NCI-H1694 treated with DMSO at 0.1 percent for 48 hours (cell line): Measurements from ENCODE around the gene SERPINB11.
"Not testable (repeated sequence)": the region's sequence is repeated elsewhere in the genome, so short reads cannot be mapped to it uniquely, and the experiment has no call there.

Experiments used
- DNase-seq: peaks from one replicate; lab custom pipeline; 2025; lab: John Stamatoyannopoulos, UW

The SERPINB11 gene

DNA sequence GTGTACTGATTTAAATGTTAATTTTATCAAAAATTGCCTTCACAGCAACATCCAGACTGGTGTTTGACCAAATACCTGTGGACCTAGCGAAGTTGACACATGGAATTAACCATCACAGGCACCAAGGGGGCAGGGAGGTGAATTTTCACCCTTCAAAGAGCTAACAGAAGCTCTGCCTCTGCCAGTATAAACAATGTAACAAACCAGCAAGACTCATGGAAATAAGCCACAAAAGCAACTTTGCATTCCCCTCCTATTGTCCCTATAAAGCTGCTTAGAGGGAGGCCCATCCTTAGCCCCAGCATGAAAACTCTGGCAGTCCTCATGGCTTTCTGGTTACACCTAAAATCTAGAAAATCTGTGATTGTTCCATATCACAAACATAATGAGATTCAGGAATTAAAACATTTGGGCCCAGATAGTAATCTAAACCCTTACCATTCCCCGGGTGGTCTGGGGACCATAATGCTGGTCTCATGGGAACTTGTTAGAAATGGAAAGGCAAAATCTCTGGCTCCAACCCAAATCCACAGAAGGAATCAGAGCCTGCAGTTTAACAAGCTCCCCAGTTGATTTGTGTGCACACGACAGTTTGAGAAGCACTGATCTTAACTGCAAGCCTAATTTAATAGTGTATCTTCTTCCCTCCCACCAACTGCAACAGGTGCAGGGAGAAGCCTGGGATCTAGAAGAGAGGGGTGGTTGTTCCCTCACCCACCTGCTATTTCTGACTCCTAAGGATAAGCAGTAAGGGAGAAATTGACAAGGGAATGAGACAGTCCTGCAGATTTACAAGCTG is 23.1 kb downstream of the SERPINB11 start:
- DNase-seq = no peak

DNA sequence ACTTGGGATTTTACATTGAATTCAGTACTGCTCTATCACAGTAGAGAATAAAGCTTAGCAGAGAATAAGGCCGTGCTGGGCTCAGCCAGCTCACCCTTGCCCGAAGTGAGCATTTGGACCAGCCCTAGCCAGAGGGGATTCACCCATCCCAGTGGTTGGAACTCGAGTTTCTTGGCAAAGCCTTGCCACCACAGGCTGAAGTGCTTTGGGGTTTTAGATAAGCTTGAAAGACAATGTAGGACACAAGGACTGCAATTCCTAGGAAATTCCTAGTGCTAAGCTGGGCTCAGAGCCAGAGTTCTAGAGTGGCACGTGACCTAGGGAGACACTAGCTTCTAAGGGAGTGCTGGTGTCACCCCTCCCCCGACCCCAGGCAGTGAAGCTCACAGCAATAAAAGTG is 28.0 kb downstream of the SERPINB11 start:
- DNase-seq = no peak

DNA sequence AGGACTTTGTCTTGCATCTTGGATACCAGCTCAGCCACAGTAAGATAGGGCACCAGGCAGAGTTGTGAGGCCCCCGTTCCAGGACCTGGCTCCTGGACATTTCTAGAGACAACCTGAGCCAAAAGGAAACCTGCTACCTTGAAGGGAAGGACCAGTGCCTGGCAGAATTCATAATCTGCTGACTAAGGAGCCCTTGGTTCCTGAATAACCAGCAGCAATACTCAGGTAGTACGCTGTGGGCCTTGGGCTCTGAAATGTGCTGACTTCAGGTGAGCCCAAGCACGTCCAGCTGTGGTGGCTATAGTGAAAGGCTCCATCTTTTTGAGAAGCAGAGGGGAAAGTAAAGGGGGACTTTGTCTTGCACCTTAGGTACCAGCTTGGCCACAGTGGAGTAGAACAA is 28.5 kb downstream of the SERPINB11 start:
- no peak for DNase-seq

DNA sequence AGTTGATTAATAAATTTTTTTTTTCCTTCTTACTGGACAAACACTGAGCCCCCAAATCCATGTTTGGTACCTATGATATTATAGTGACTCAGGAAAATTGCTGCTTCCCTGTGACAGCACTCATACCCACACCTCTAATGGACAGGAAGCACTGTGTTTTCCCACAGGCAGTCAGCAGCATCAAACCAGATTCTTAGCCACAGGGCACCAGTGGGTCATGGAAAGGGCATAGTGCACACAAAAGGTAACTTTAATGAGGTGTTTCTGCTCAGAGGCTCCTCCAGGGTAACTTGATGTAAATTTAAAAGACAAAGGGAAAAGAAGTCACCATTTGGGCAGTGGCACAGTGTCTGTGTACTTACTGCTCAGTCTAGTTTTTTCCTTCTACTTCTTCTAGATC is 34.1 kb downstream of the SERPINB11 start:
- DNase-seq = no peak

DNA sequence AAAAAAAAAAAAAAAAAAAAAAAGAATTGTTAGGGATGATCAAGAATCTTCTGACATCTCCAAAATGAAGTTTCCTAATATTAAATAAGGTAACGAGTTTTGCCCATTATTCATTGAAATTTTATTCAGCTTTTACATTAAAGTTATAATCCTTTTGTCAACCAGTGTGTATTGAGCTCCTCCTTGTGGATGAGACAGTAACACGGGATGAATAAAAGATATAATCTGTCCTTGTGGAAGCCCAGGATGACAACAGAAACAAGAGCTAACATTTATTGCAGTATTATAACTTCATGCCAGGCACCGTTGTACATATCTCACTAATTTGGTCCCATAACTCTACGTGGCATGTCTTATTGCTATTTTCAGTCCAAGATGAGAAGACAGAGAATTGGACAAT is 39.0 kb downstream of the SERPINB11 start:
- DNase-seq = no peak

DNA sequence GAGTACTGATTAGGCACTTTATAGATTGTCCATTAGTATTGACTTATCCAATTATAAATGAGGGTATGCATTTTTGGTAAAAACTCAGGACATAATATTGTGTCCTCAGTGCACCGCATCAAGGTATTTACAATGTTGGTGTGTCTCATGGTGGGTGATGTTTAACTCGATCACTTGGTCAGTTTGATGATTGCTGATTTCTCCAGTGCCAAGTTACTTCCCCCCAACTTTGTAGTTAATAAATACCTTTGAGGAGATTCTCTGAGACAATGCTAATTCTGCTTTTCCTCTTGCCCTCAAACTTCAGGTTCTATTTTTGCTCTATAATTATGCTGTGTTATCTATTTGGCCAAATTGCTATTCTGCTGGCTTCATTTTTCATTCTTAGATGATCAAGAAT is 44.2 kb downstream of the SERPINB11 start:
- no peak for DNase-seq

DNA sequence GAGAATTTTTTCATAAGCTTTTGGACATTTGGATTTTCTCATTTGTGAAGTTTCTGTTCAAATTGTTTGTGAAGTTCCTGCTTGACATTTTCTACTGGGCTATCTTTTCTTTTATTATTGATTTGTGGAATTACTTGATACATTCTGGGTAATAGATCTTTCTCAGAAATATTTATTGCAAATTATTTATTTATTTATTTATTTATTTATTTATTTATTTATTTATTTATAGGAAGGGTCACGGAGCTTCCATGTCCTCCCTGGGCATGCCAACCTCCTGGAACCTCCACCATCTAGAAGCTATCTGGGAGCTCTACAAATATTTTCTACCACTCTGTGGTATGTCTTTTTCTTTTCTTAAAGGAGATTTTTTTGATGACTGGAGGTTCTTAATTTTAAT is 46.7 kb downstream of the SERPINB11 start:
- DNase-seq = no peak

DNA sequence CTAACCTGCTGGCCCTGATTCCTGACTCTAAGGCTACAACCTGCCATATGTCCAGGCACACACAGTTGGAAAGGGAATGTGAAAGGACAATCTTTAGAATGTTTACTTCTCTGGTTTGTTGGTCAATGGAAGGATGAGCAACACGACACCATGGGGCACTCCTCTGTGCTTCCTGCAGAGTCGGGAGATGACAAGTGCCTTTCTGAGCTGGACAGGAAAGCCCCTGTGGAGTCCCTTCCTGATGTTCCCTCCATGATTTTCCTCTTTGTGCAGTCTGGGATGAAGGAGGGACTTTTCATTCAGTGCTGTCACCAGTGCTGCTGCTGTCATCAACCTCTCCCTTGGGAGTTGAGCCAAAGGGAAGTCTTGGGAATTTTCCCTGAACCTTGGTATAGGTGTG is 49.9 kb downstream of the SERPINB11 start:
- DNase-seq = no peak

DNA sequence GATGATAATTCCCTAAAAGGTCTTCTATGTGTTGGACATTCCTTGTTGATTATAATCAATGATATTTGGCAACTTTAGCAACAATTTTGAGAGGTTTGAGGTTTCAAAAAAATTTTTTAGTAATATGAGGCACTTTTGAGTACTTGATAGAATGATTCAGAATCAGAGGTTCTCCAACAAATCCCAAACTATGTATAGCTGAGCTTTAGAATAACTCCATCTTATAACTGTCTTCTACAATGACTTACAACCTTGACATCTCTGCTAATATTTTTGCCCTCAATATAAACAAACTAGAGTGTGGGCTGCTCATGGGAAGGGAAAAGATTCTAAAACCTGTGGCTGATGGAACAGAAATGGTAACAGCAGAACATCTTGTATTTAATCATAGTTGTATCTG is 50.9 kb downstream of the SERPINB11 start:
- no peak for DNase-seq

DNA sequence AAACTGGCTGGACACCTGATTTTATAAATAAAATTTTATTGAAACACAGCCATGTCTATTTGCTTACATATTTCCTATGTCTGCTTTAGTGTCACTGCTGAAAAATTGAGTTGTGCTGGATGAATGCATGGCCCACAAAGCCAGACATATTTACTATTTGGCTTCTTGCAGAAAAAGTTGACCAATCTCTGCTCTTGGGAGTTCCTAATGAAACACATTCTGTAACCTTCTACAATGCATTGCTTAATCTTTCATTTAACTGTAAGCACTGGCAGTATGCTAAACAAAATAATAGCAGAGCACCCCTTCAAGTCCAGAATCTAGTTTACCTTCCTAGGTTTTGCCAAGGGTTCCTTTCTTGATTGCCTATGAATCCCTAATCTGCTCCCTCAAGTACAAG is 54.8 kb downstream of the SERPINB11 start:
- DNase-seq = no peak

DNA sequence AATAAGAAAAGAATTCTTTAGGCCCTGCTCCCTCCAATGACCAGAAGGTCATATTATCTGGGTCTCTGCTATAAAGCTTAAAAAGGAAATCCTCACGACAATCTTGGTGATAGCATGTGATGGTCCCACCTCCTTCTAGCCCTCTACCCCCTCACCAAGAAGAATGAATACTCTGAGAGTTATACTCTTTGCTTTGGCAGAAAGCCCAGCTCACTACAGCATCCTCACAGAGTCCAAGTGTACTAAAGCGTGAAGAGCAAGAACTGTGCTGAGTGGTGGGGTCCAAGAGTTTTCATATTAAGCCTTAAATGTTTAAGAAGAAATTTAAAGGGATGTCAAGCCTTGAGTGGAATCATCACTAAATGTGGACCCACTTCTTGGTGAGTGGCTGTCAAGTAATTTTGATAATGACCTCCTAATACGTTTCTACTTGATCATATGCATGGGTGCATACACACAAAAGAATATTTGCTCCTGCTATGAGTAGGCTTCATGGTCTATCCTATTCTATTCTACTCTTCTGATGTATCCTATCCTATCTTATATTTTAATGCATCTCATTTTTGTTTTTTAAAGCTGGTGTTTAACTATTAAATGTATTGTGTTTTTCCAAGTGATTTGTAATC is 56.0 kb downstream of the SERPINB11 start:
- DNase-seq = no peak

DNA sequence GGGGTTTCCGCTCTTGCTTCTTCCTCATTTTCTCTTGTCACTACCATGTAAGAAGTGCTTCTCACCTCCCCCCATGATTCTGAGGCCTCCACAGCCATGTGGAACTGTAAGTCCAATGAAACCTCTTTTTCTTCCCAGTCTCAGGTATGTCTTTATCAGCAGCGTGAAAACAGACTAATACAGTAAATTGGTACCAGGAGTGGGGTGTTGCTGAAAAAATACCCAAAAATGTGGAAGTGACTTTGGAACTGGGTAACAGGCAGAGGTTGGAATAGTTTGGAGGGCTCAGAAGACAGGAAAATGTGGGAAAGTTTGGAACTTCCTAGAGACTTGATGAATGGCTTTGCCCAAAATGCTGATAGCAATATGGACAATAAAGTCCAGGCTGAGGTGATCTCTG is 57.0 kb downstream of the SERPINB11 start:
- not testable (repeated sequence) for DNase-seq

DNA sequence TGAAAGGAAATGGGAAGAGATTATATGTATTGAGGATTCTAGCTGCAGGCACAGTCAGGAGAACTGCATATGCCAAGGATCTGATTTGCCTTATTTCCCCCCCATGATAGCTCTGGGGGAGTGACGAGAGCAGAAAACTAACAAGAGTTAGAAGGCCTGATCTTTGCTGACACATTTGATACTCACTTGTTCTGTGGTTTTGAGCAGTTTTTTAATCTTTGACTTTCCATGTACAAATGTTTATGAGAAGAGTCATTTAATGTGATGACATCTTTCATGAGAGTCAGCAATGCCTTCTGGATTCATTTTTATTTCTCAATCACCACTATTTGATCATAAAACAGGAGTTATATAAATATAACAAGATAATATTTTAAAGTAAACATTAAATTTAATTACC is 59.8 kb downstream of the SERPINB11 start:
- DNase-seq = no peak

DNA sequence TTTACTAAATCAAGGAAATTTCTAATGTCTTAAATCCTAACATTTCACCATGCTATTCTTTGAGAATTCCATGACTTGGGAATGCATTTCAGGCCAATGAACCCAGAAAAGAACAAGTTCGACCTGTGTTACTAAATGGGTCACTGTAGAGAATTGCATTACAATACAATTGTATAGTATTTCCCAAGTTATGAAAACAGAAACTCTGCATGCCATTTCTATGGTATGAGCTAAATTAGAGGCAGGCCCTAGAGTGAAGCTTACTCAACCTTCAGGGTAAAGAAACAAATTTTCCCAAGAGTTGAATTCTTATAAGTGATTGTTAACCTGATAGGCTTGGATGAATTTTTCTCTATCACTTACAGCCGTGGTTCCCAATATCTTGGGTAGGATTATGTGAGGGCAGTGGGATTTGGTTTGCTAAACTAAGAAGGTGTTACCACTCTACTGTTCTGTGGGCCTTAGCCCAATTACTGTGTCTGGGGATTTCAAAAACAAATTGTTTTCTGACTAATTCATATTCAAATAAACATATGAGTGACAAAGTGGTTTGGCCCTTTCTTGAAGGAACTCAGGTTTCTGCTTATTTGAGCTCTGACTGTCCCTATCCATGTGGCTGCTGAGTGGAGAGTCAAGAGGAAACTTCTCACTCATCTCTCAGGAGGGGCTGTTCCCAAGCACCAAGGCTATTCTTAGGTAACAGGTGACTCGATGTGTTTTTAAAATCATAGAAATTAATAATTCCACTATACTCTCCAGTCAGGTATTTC is 61.3 kb downstream of the SERPINB11 start:
- no peak for DNase-seq

DNA sequence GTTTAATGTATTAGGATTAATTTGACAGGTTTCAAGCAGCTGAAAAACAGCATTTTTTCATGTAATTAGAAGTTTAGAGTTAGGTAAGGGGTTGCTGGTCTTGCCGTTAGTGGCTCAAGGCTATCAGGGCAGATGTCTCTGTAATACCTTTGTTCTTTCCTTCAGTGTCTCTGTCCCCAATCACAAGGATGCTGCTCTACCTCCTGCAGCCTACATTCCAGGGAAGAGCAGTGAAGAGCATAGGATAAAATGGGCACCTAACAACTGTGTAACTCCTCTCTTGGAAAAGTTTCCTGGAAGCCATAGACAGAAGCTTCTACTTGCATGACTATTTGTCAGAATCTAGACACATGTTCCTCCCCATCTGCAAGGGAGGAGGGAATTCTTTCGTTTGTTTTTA is 63.1 kb downstream of the SERPINB11 start:
- no peak for DNase-seq
